Neural progenitor cell (in vitro differentiated cells): ENCODE measurements around the gene CACNA1C. TPM values are rescaled to one million over a fixed set of nuclear protein-coding genes. Genes with fewer than 3 reads are reported as not detected.

Experiments used
- DNase-seq: peaks from one replicate; pipeline ENCODE4 v3.0.0-alpha.2; 2016; ENCODE audit warnings: low spot score
- H2AFZ ChIP-seq: fragments of 200-600 bp; sonication (generic); replicated peaks from 2 replicates; pipeline ENCODE4 v1.6.1; 2016; ENCODE audit warnings: antibody characterized with exemption
- H3F3A ChIP-seq: fragments of 200-600 bp; sonication (generic); 2 replicates; pipeline ENCODE4 v1.6.1; 2016; ENCODE audit warnings: antibody characterized with exemption, low read depth
- H3K27ac ChIP-seq: fragments of 200-600 bp; sonication (generic); 2 replicates; pipeline ENCODE4 v1.5.1; 2016; ENCODE audit warnings: mild to moderate bottlenecking
- H3K27me3 ChIP-seq: fragments of 200-600 bp; sonication (generic); 2 replicates; pipeline ENCODE4 v1.6.1; 2016; ENCODE audit warnings: mild to moderate bottlenecking, moderate library complexity
- H3K36me3 ChIP-seq: fragments of 200-600 bp; sonication (generic); 2 replicates; pipeline ENCODE4 v1.5.1; 2016
- H3K4me1 ChIP-seq: fragments of 200-600 bp; sonication (generic); 2 replicates; pipeline ENCODE4 v1.6.1; 2016; ENCODE audit warnings: mixed run types
- H3K4me2 ChIP-seq: fragments of 200-600 bp; sonication (generic); 2 replicates; pipeline ENCODE4 v1.6.1; 2016
- H3K4me3 ChIP-seq: fragments of 200-600 bp; sonication (generic); 2 replicates; pipeline ENCODE4 v1.5.1; 2016
- H3K79me2 ChIP-seq: fragments of 200-600 bp; sonication (generic); 2 replicates; pipeline ENCODE4 v1.6.1; 2016; ENCODE audit warnings: low read depth
- H3K9ac ChIP-seq: fragments of 200-600 bp; sonication (generic); 2 replicates; pipeline ENCODE4 v1.6.1; 2016
- H3K9me3 ChIP-seq: fragments of 200-600 bp; sonication (generic); 2 replicates; pipeline ENCODE4 v1.5.1; 2016; ENCODE audit warnings: low read depth
- H4K20me1 ChIP-seq: fragments of 200-600 bp; sonication (generic); 2 replicates; pipeline ENCODE4 v1.6.1; 2016; ENCODE audit warnings: low read depth
- H3K27ac Mint-ChIP-seq: 3 replicates; pipeline ENCODE4 v1.8.0; 2021; ENCODE audit warnings: mixed read lengths
- H3K27me3 Mint-ChIP-seq: 2 replicates; pipeline ENCODE4 v1.8.0; 2022; ENCODE audit warnings: low read depth, mild to moderate bottlenecking, inconsistent platforms, moderate library complexity, mixed read lengths; ENCODE audit not compliant: insufficient read depth
- H3K36me3 Mint-ChIP-seq: 3 replicates; pipeline ENCODE4 v1.8.0; 2021; ENCODE audit warnings: mixed read lengths
- H3K4me1 Mint-ChIP-seq: 3 replicates; pipeline ENCODE4 v1.8.0; 2021; ENCODE audit warnings: mixed read lengths
- H3K4me3 Mint-ChIP-seq: 3 replicates; pipeline ENCODE4 v1.8.0; 2021; ENCODE audit warnings: mild to moderate bottlenecking, moderate library complexity, mixed read lengths
- H3K9me3 Mint-ChIP-seq: 3 replicates; pipeline ENCODE4 v1.8.0; 2020; ENCODE audit warnings: mixed read lengths
- CTCF ChIP-seq: fragments of 200-600 bp; sonication (generic); IDR thresholded peaks from 2 replicates; pipeline ENCODE4 v1.5.1; 2017; ENCODE audit warnings: antibody characterized with exemption, mild to moderate bottlenecking
- EZH2 ChIP-seq: fragments of 200-600 bp; sonication (generic); IDR thresholded peaks from 2 replicates; pipeline ENCODE4 v1.6.1; 2017; ENCODE audit warnings: antibody characterized with exemption, mild to moderate bottlenecking, moderate library complexity
- EZH2phosphoT487 ChIP-seq: fragments of 200-600 bp; sonication (generic); IDR thresholded peaks from 2 replicates; pipeline ENCODE4 v1.6.1; 2017; ENCODE audit warnings: antibody characterized with exemption
- total RNA-seq: library from RNA; depleted of rRNA; stranded (reverse); fragments of >200 nt; gene quantifications from 2 replicates; pipeline ENCODE4 v1.2.3, GENCODE V29; 2015; ENCODE audit warnings: low replicate concordance

Gene CACNA1C
- total RNA-seq, 1 donor from 2014 or later = 2.7 TPM

- Mint-ChIP-seq H3K36me3 (no peaks in the 10 kb centered on the region), H3K4me3 (no peak overlapping the region), H3K27ac (no peak overlapping the region), H3K9me3 (no peaks in the 10 kb centered on the region), H3K27me3 (peaks cover 4% of the 10 kb centered on the region), H3K4me1 (no peaks in the 10 kb centered on the region)
- no peak for DNase-seq
- H3F3A ChIP-seq = no peaks in the 10 kb centered on the region
- no peaks in the 10 kb centered on the region for H4K20me1 ChIP-seq
- no peak overlapping the region for H3K4me3 ChIP-seq
- no peaks in the 10 kb centered on the region for H3K79me2 ChIP-seq
- H2AFZ ChIP-seq = no peak overlapping the region
- H3K36me3 ChIP-seq = no peaks in the 10 kb centered on the region
- H3K27ac ChIP-seq = no peak overlapping the region
- H3K4me1 ChIP-seq = no peaks in the 10 kb centered on the region
- H3K27me3 ChIP-seq = no peaks in the 10 kb centered on the region
- no peak overlapping the region for H3K9ac ChIP-seq
- no peaks in the 10 kb centered on the region for H3K9me3 ChIP-seq
- no peak overlapping the region for H3K4me2 ChIP-seq
- TF ChIP-seq EZH2phosphoT487 (no peak), CTCF (no peak), EZH2 (no peak)
Measured at GRCh38 chr12:2666411-2666810, 613.6 kb downstream of the CACNA1C start.

- no peaks in the 10 kb centered on the region for H4K20me1 ChIP-seq
- H3K4me1 ChIP-seq = no peaks in the 10 kb centered on the region
- H3K9me3 Mint-ChIP-seq = no peaks in the 10 kb centered on the region
- no peak overlapping the region for H3K9ac ChIP-seq
- no peak overlapping the region for H3K4me3 Mint-ChIP-seq
- no peaks in the 10 kb centered on the region for H3K9me3 ChIP-seq
- no peaks in the 10 kb centered on the region for H3K27me3 ChIP-seq
- peaks cover 4% of the 10 kb centered on the region for H3K27me3 Mint-ChIP-seq
- H3K4me1 Mint-ChIP-seq = no peaks in the 10 kb centered on the region
- no peaks in the 10 kb centered on the region for H3K36me3 ChIP-seq
- no peak overlapping the region for H3K4me3 ChIP-seq
- H3K4me2 ChIP-seq = no peak overlapping the region
- H3K27ac ChIP-seq = no peak overlapping the region
- H3K36me3 Mint-ChIP-seq = no peaks in the 10 kb centered on the region
- no peaks in the 10 kb centered on the region for H3F3A ChIP-seq
- no peaks in the 10 kb centered on the region for H3K79me2 ChIP-seq
- no peak overlapping the region for H2AFZ ChIP-seq
- TF ChIP-seq EZH2phosphoT487 (no peak), CTCF (no peak)
- DNase-seq = no peak
- H3K27ac Mint-ChIP-seq = no peak overlapping the region
Measured at GRCh38 chr12:2666846-2667245, 614.1 kb downstream of the CACNA1C start.

GRCh38 chr12:2667716-2668440 lies 615.1 kb downstream of the CACNA1C start:
- no peaks in the 10 kb centered on the region for H3K36me3 Mint-ChIP-seq
- no peak overlapping the region for H3K4me2 ChIP-seq
- H3K4me1 Mint-ChIP-seq = no peaks in the 10 kb centered on the region
- no peak overlapping the region for H3K4me3 Mint-ChIP-seq
- no peaks in the 10 kb centered on the region for H3K9me3 Mint-ChIP-seq
- H3F3A ChIP-seq = no peaks in the 10 kb centered on the region
- peaks cover 4% of the 10 kb centered on the region for H3K27me3 Mint-ChIP-seq
- H3K9ac ChIP-seq = no peak overlapping the region
- H3K27ac Mint-ChIP-seq = no peak overlapping the region
- no peaks in the 10 kb centered on the region for H3K9me3 ChIP-seq
- H2AFZ ChIP-seq = no peak overlapping the region
- H3K4me3 ChIP-seq = no peak overlapping the region
- no peak overlapping the region for H3K27ac ChIP-seq
- no peaks in the 10 kb centered on the region for H3K4me1 ChIP-seq
- DNase-seq = no peak
- no peaks in the 10 kb centered on the region for H3K36me3 ChIP-seq
- TF ChIP-seq EZH2phosphoT487 (no peak), CTCF (no peak), EZH2 (no peak)
- H3K79me2 ChIP-seq = no peaks in the 10 kb centered on the region
- H3K27me3 ChIP-seq = no peaks in the 10 kb centered on the region
- H4K20me1 ChIP-seq = no peaks in the 10 kb centered on the region
